T1000 (cell line): ENCODE data around the gene KIF5A.
A peak's percentile ranks its signal among the peaks of the same experiment; 100 is the strongest.
"Not testable (repeated sequence)": the region's sequence is repeated elsewhere in the genome, so short reads cannot be mapped to it uniquely, and the experiment has no call there.

Experiments used
- DNase-seq: peaks from one replicate; lab custom pipeline; 2025; ENCODE audit warnings: mixed read lengths; lab: John Stamatoyannopoulos, UW

KIF5A gene

GRCh38 chr12:57549909-57550640, at the start of gene KIF5A:
Gene KIF5A (plus strand): TSS chr12:57550044. CDS start chr12:57550272, 228 bp downstream.
- no peak for DNase-seq

DNA sequence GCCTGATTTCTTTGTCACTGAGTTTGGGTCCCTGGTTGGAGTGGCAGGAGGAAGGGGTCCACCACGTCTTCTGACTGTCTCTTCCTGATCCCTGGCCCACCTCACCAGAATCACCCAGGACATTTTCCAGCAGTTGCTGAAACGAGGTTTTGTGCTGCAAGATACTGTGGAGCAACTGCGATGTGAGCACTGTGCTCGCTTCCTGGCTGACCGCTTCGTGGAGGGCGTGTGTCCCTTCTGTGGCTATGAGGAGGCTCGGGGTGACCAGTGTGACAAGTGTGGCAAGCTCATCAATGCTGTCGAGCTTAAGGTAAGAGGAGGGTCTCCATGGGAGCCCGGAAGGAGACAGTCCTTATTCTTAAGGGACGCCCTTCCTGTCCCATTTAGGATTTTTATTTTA, 49.6 kb upstream of the KIF5A start:
- no peak for DNase-seq

DNA sequence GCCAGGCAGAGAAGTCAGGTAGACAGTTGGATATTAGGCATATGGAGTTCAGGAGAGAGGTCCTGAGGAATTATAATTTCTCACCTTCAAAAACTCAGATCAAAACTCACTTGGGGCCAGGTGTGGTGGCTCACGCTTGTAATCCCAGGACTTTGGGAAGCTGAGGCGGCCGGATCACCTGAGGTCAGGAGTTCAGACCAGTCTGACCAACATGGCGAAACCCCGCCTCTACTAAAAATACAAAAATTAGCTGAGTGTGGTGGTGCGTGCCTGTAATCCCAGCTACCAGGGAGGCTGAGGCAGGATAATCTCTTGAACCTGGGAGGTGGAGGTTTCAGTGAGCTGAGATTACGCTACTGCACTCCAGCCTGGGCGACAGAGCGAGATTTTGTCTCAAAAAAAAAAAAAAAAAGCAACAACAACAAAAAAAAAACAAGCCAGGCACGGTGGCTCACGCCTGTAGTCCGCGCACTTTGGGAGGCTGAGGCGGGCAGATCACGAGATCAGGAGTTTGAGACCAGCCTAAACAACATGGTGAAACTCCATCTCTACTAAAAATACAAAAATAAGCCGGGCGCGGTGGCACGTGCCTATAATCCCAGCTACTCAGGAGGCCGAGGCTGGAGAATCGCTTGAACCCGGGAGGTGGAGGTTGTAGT, 47.4 kb upstream of the KIF5A start:
- DNase-seq: not testable (repeated sequence)

- not testable (repeated sequence) for DNase-seq
These were observed 43.3 kb upstream of the KIF5A start for GRCh38 chr12:57506541-57506940.

DNA sequence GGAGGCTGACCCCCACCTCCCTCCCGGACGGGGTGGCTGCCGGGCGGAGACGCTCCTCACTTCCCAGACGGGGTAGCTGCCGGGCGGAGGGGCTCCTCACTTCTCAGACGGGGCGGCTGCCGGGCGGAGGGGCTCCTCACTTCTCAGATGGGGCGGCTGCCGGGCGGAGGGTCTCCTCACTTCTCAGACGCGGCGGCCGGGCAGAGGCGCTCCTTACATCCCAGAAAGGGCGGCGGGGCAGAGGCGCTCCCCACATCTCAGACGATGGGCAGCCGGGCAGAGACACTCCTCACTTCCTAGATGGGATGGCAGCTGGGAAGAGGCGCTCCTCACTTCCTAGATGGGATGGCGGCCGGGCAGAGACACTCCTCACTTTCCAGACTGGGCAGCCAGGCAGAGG, 42.0 kb upstream of the KIF5A start:
- not testable (repeated sequence) for DNase-seq

GRCh38 chr12:57511161-57511560, 38.7 kb upstream of the KIF5A start:
- DNase-seq: no peak

- DNase-seq: no peak
These were observed 38.1 kb upstream of the KIF5A start for GRCh38 chr12:57511588-57512325.

DNA sequence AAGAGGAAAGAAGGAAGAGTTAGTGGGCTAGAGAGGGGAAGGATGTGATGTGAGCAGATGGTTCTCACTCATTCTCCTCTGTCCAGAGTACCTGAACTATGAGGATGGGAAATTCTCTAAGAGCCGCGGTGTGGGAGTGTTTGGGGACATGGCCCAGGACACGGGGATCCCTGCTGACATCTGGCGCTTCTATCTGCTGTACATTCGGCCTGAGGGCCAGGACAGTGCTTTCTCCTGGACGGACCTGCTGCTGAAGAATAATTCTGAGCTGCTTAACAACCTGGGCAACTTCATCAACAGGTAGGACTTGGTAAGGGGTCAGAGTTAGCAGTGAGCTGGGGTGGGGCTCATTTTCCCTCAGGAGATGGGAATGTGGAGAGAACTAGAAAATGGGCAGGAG, 37.2 kb upstream of the KIF5A start:
- DNase-seq: no peak

DNA sequence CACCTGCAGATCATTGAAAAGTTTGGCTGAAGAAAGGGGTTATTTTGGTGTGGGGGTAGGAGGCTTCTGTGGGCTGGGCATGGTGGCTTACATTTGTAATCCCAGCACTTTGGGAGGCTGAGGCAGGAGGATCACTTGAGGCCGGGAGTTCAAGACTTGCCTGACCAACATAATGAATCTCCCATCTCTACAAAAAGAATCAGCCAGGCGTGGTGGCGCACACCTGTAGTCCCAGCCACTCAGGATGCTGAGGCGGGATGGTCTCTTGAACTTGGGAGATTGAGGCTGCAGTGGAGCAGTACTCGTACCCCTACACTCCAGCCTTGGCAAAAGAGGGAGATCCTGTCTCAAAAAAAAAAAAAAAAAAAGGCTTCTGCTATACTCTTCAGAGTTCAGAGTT, 36.6 kb upstream of the KIF5A start:
- DNase-seq: no peak

GRCh38 chr12:57513677-57514076, 36.2 kb upstream of the KIF5A start:
- not testable (repeated sequence) for DNase-seq

GRCh38 chr12:57514246-57514645, 35.6 kb upstream of the KIF5A start:
- DNase-seq: not testable (repeated sequence)

- DNase-seq: no peak
These were observed 35.0 kb upstream of the KIF5A start for GRCh38 chr12:57514720-57515407.

- no peak for DNase-seq
These were observed 34.4 kb upstream of the KIF5A start for GRCh38 chr12:57515408-57515933.

GRCh38 chr12:57515934-57516541, 33.8 kb upstream of the KIF5A start:
- DNase-seq: no peak

DNA sequence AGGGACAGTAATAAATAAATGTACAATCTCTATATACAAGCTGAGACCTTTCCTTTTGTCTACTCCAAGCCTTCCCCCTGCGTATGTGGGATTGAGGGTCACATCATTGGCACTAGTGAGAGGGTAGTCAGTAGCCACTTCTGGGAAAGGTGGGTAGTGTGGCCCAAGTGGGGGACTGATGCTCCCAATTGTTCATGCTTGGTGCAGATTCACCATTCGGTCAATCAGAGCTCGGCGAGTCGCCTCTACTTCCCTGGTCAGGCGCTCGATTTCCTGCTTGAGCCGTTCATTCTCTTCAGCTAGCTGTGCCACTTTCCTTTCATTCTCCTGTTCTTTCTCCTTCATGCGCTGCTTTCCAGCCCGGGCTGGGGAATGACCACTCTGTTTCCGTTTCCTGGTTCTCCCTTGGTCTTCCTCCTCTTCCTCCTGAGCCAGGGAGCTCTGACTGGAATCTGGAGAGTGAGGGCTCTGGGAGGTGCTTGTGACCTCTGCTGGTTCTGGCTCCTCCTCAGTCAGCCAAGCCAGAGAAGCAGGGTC, 33.2 kb upstream of the KIF5A start:
- no peak for DNase-seq

GRCh38 chr12:57517187-57517586, 32.7 kb upstream of the KIF5A start:
- no peak for DNase-seq

DNA sequence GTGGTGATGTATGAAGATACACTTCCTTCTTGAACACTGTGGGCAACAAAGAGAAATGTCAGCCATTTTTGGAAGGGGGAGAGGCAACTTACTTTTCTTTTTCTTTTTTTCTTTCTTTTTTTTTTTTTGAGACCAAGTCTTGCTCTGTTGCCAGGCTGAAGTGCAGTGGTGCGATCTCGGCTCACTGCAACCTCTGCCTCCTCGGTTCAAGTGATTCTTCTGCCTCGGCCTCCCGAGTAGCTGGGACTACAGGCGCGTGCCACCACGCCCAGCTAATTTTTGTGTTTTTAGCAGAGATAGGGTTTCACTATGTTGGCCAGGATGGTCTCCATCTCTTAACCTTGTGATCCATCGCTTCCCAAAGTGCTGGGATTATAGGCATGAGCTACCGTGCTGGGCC, 32.1 kb upstream of the KIF5A start:
- not testable (repeated sequence) for DNase-seq

- DNase-seq: no peak
These were observed 31.5 kb upstream of the KIF5A start for GRCh38 chr12:57518176-57518919.

- no peak for DNase-seq
These were observed 30.7 kb upstream of the KIF5A start for GRCh38 chr12:57518920-57519795.

GRCh38 chr12:57519796-57520052, 30.1 kb upstream of the KIF5A start:
- DNase-seq: peak; percentile 46
